Jurkat, Clone E6-1 (cell line): ENCODE data around the gene GSTA2.
"Not testable (repeated sequence)": the region's sequence is repeated elsewhere in the genome, so short reads cannot be mapped to it uniquely, and the experiment has no call there.

Experiments
- DNase-seq: peaks from one replicate; pipeline ENCODE4 v3.0.0-alpha.2; 2011; ENCODE audit warnings: low read depth, low spot score
- H3K4me3 ChIP-seq: 2 replicates; pipeline ENCODE4 v1.5.1; 2011; ENCODE audit warnings: mild to moderate bottlenecking, low read length, control low read depth, moderate library complexity

Gene GSTA2

GRCh38 chr6:52761673-52762491 is 1.4 kb downstream of the GSTA2 start:
- H3K4me3 ChIP-seq, DNase-seq: not testable (repeated sequence)

GRCh38 chr6:52760105-52760765 is 3.0 kb downstream of the GSTA2 start:
- H3K4me3 ChIP-seq, result no peak overlapping the region
- DNase-seq, result no peak

GRCh38 chr6:52759085-52759484 is 4.2 kb downstream of the GSTA2 start:
- DNase-seq, result no peak
- no peak overlapping the region for H3K4me3 ChIP-seq

- not testable (repeated sequence) for H3K4me3 ChIP-seq, DNase-seq
Measured at GRCh38 chr6:52757651-52758338, 5.5 kb downstream of the GSTA2 start.

GRCh38 chr6:52754443-52754842 is 8.8 kb downstream of the GSTA2 start:
- H3K4me3 ChIP-seq, result no peak overlapping the region
- no peak for DNase-seq

GRCh38 chr6:52753137-52753536 is 10.1 kb downstream of the GSTA2 start:
- not testable (repeated sequence) for H3K4me3 ChIP-seq, DNase-seq

- no peak for DNase-seq
- no peak overlapping the region for H3K4me3 ChIP-seq
Measured at GRCh38 chr6:52752310-52752709, 11.0 kb downstream of the GSTA2 start.

GRCh38 chr6:52749556-52750152 is 13.6 kb downstream of the GSTA2 start:
- no peak overlapping the region for H3K4me3 ChIP-seq
- no peak for DNase-seq

- DNase-seq, H3K4me3 ChIP-seq: not testable (repeated sequence)
Measured at GRCh38 chr6:52747301-52747700, 16.0 kb downstream of the GSTA2 start.

- H3K4me3 ChIP-seq, result no peak overlapping the region
- DNase-seq, result no peak
Measured at GRCh38 chr6:52746213-52746612, 17.1 kb downstream of the GSTA2 start.

GRCh38 chr6:52745764-52746201 is 17.5 kb downstream of the GSTA2 start:
- no peak for DNase-seq
- H3K4me3 ChIP-seq, result no peak overlapping the region

GRCh38 chr6:52741872-52742271 is 21.4 kb downstream of the GSTA2 start:
- DNase-seq, result no peak
- H3K4me3 ChIP-seq, result no peak overlapping the region

GRCh38 chr6:52739627-52740026 is 23.6 kb downstream of the GSTA2 start:
- no peak for DNase-seq
- H3K4me3 ChIP-seq, result no peak overlapping the region

- no peak overlapping the region for H3K4me3 ChIP-seq
- DNase-seq, result no peak
Measured at GRCh38 chr6:52739134-52739533, 24.1 kb downstream of the GSTA2 start.

GRCh38 chr6:52736145-52736544 is 27.1 kb downstream of the GSTA2 start:
- no peak overlapping the region for H3K4me3 ChIP-seq
- DNase-seq, result no peak

- DNase-seq, result no peak
- H3K4me3 ChIP-seq, result no peak overlapping the region
Measured at GRCh38 chr6:52735071-52735470, 28.2 kb downstream of the GSTA2 start.

- DNase-seq, result no peak
Measured at GRCh38 chr6:52734072-52734471, 29.2 kb downstream of the GSTA2 start.

GRCh38 chr6:52733172-52733571 is 30.1 kb downstream of the GSTA2 start:
- DNase-seq, result no peak
- no peak overlapping the region for H3K4me3 ChIP-seq

More at GRCh38 chr6:52734072-52734471, 29.2 kb downstream of the GSTA2 start:
- no peak overlapping the region for H3K4me3 ChIP-seq

- H3K4me3 ChIP-seq, result no peak overlapping the region
- no peak for DNase-seq
Measured at GRCh38 chr6:52731719-52732118, 31.6 kb downstream of the GSTA2 start.

- H3K4me3 ChIP-seq, result no peak overlapping the region
- no peak for DNase-seq
Measured at GRCh38 chr6:52729576-52729975, 33.7 kb downstream of the GSTA2 start.
